Measurements from ENCODE around the gene VRK2.
"Not testable (repeated sequence)": the region's sequence is repeated elsewhere in the genome, so short reads cannot be mapped to it uniquely, and the experiment has no call there.

Gene VRK2

GRCh38 chr2:58145769-58146168 is 99.2 kb downstream of the VRK2 start:
- DNase-seq; in situ Hi-C loops (cut with MboI; ENCODE audit: low pct_unique_long_range_greater_than_20kb, low sequenced_read_pairs): not testable (repeated sequence)

GRCh38 chr2:58146707-58147106 is 100.1 kb downstream of the VRK2 start:
- DNase-seq: no peak
- in situ Hi-C loops (cut with MboI; ENCODE audit: low pct_unique_long_range_greater_than_20kb, low sequenced_read_pairs): no loop called here

- DNase-seq: no peak
- in situ Hi-C loops (cut with MboI; ENCODE audit: low pct_unique_long_range_greater_than_20kb, low sequenced_read_pairs): no loop called here
These were observed 108.7 kb downstream of the VRK2 start for GRCh38 chr2:58155160-58155778.

- in situ Hi-C loops (cut with MboI; ENCODE audit: low pct_unique_long_range_greater_than_20kb, low sequenced_read_pairs): no loop called here
- DNase-seq: no peak
These were observed 110.2 kb downstream of the VRK2 start for GRCh38 chr2:58156780-58157179.

- in situ Hi-C loops (cut with MboI; ENCODE audit: low pct_unique_long_range_greater_than_20kb, low sequenced_read_pairs): no loop called here
- no peak for DNase-seq
These were observed 111.1 kb downstream of the VRK2 start for GRCh38 chr2:58157754-58158153.

- in situ Hi-C loops (cut with MboI; ENCODE audit: low pct_unique_long_range_greater_than_20kb, low sequenced_read_pairs): no loop called here
- DNase-seq: no peak
These were observed 111.9 kb downstream of the VRK2 start for GRCh38 chr2:58158481-58158880.

- in situ Hi-C loops (cut with MboI; ENCODE audit: low pct_unique_long_range_greater_than_20kb, low sequenced_read_pairs): no loop called here
- no peak for DNase-seq
These were observed 117.3 kb downstream of the VRK2 start for GRCh38 chr2:58163913-58164312.

- in situ Hi-C loops (cut with MboI; ENCODE audit: low pct_unique_long_range_greater_than_20kb, low sequenced_read_pairs); DNase-seq: not testable (repeated sequence)
These were observed 121.5 kb downstream of the VRK2 start for GRCh38 chr2:58168130-58168529.

- DNase-seq; in situ Hi-C loops (cut with MboI; ENCODE audit: low pct_unique_long_range_greater_than_20kb, low sequenced_read_pairs): not testable (repeated sequence)
These were observed 123.2 kb downstream of the VRK2 start for GRCh38 chr2:58169845-58170244.

- in situ Hi-C loops (cut with MboI; ENCODE audit: low pct_unique_long_range_greater_than_20kb, low sequenced_read_pairs); DNase-seq: not testable (repeated sequence)
These were observed 123.8 kb downstream of the VRK2 start for GRCh38 chr2:58170334-58170933.

GRCh38 chr2:58171831-58172230 is 125.2 kb downstream of the VRK2 start:
- DNase-seq: not testable (repeated sequence)

GRCh38 chr2:58177187-58177586 is 130.6 kb downstream of the VRK2 start:
- in situ Hi-C loops (cut with MboI; ENCODE audit: low pct_unique_long_range_greater_than_20kb, low sequenced_read_pairs); DNase-seq: not testable (repeated sequence)

More at GRCh38 chr2:58171831-58172230, 125.2 kb downstream of the VRK2 start:
- in situ Hi-C loops (cut with MboI; ENCODE audit: low pct_unique_long_range_greater_than_20kb, low sequenced_read_pairs): not testable (repeated sequence)

GRCh38 chr2:58180175-58180574 is 133.6 kb downstream of the VRK2 start:
- in situ Hi-C loops (cut with MboI; ENCODE audit: low pct_unique_long_range_greater_than_20kb, low sequenced_read_pairs); DNase-seq: not testable (repeated sequence)

GRCh38 chr2:58180635-58181034 is 134.0 kb downstream of the VRK2 start:
- no peak for DNase-seq
- in situ Hi-C loops (cut with MboI; ENCODE audit: low pct_unique_long_range_greater_than_20kb, low sequenced_read_pairs): no loop called here

GRCh38 chr2:58182527-58182926 is 135.9 kb downstream of the VRK2 start:
- in situ Hi-C loops (cut with MboI; ENCODE audit: low pct_unique_long_range_greater_than_20kb, low sequenced_read_pairs): no loop called here
- no peak for DNase-seq

- in situ Hi-C loops (cut with MboI; ENCODE audit: low pct_unique_long_range_greater_than_20kb, low sequenced_read_pairs): no loop called here
- DNase-seq: no peak
These were observed 139.9 kb downstream of the VRK2 start for GRCh38 chr2:58186501-58186900.

GRCh38 chr2:58187022-58187421 is 140.4 kb downstream of the VRK2 start:
- DNase-seq; in situ Hi-C loops (cut with MboI; ENCODE audit: low pct_unique_long_range_greater_than_20kb, low sequenced_read_pairs): not testable (repeated sequence)

GRCh38 chr2:58194458-58194857 is 147.9 kb downstream of the VRK2 start:
- DNase-seq: no peak

GRCh38 chr2:58195662-58196061 is 149.1 kb downstream of the VRK2 start:
- in situ Hi-C loops (cut with MboI; ENCODE audit: low pct_unique_long_range_greater_than_20kb, low sequenced_read_pairs): no loop called here

More at GRCh38 chr2:58194458-58194857, 147.9 kb downstream of the VRK2 start:
- in situ Hi-C loops (cut with MboI; ENCODE audit: low pct_unique_long_range_greater_than_20kb, low sequenced_read_pairs): no loop called here

GRCh38 chr2:58197894-58198293 is 151.3 kb downstream of the VRK2 start:
- in situ Hi-C loops (cut with MboI; ENCODE audit: low pct_unique_long_range_greater_than_20kb, low sequenced_read_pairs): no loop called here
- DNase-seq: no peak

More at GRCh38 chr2:58195662-58196061, 149.1 kb downstream of the VRK2 start:
- no peak for DNase-seq

- in situ Hi-C loops (cut with MboI; ENCODE audit: low pct_unique_long_range_greater_than_20kb, low sequenced_read_pairs): no loop called here
- DNase-seq: no peak
These were observed 155.8 kb downstream of the VRK2 start for GRCh38 chr2:58202404-58202803.
